WERI-Rb-1 (cell line): Measurements from ENCODE around the gene CACNA2D1.
"Not testable (repeated sequence)": the region's sequence is repeated elsewhere in the genome, so short reads cannot be mapped to it uniquely, and the experiment has no call there.

ENCODE experiments used
- DNase-seq: peaks from one replicate; pipeline ENCODE4 v3.0.0-alpha.2; 2020
- H3K27ac ChIP-seq: fragments of 250-450 bp; sonication (Bioruptor Pico); 2 replicates; pipeline ENCODE4 v1.5.1; 2020; ENCODE audit warnings: mild to moderate bottlenecking, moderate library complexity
- H3K27me3 ChIP-seq: fragments of 250-450 bp; sonication (Bioruptor Pico); 2 replicates; pipeline ENCODE4 v1.5.1; 2021; ENCODE audit warnings: mild to moderate bottlenecking, low read depth, moderate library complexity; ENCODE audit not compliant: insufficient read depth, severe bottlenecking
- H3K36me3 ChIP-seq: fragments of 250-450 bp; sonication (Bioruptor Pico); 2 replicates; pipeline ENCODE4 v1.5.1; 2020; ENCODE audit warnings: mild to moderate bottlenecking, moderate library complexity
- H3K4me3 ChIP-seq: 2 replicates; pipeline ENCODE4 v1.5.1; 2011; ENCODE audit warnings: low read depth, mild to moderate bottlenecking, control low read depth, low read length
- H3K9me3 ChIP-seq: fragments of 250-450 bp; sonication (Bioruptor Pico); 2 replicates; pipeline ENCODE4 v1.5.1; 2021; ENCODE audit warnings: mild to moderate bottlenecking, moderate library complexity; ENCODE audit not compliant: severe bottlenecking
- TF ChIP-seq, protein P1 (sequence below): IDR thresholded peaks from 2 replicates; pipeline ENCODE4 v1.5.1; 2011; ENCODE audit warnings: low read depth, mild to moderate bottlenecking, control low read depth, inconsistent platforms, low read length

CACNA2D1 gene

DNA sequence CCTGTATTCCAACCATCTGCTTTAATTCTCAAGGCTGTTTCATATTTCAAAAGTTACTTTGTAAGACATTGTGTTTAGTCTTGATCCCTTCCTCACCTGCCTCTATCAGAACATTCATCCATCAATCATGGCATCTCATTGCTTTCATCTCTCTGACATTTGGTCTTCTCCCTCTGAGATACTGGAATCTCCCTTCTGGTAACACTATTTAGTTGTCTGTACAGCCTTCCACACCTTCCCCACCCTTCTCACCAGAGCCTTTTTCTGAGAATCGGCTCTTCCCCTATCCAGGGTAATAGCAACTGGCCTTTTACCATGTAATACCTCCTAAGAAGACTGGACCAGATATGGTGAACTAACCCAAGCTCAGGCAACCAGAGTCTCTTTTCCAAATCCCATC lies 10.1 kb downstream of the CACNA2D1 start:
- Histone ChIP-seq H3K4me3 (no peak overlapping the region), H3K36me3 (no peaks in the 10 kb centered on the region; the same call in 1 of the 2 replicates), H3K27ac (no peak overlapping the region), H3K9me3 (no peaks in the 10 kb centered on the region), H3K27me3 (no peaks in the 10 kb centered on the region)
- TF ChIP-seq, protein P1, sequence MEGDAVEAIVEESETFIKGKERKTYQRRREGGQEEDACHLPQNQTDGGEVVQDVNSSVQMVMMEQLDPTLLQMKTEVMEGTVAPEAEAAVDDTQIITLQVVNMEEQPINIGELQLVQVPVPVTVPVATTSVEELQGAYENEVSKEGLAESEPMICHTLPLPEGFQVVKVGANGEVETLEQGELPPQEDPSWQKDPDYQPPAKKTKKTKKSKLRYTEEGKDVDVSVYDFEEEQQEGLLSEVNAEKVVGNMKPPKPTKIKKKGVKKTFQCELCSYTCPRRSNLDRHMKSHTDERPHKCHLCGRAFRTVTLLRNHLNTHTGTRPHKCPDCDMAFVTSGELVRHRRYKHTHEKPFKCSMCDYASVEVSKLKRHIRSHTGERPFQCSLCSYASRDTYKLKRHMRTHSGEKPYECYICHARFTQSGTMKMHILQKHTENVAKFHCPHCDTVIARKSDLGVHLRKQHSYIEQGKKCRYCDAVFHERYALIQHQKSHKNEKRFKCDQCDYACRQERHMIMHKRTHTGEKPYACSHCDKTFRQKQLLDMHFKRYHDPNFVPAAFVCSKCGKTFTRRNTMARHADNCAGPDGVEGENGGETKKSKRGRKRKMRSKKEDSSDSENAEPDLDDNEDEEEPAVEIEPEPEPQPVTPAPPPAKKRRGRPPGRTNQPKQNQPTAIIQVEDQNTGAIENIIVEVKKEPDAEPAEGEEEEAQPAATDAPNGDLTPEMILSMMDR: no peak
- DNase-seq: no peak

DNA sequence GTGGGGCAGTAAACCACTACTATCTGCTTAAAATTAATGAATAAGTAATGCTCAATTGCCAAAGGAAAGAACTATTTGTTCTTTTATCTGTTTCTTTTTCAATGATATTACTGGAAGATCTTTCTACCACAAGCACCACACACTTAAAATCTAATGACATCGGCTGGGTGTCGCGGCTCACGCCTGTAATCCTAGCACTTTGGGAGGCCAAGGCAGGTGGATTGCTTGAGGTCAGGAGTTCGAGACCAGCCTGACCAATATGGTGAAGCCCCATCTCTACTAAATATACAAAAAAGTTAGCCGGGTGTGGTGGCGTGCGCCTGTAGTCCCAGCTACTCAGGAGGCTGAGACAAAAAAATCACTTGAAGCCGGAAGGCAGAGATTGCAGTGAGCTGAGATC lies 10.8 kb downstream of the CACNA2D1 start:
- H3K36me3 ChIP-seq, H3K4me3 ChIP-seq, H3K27ac ChIP-seq, DNase-seq, H3K9me3 ChIP-seq, H3K27me3 ChIP-seq: not testable (repeated sequence)

DNA sequence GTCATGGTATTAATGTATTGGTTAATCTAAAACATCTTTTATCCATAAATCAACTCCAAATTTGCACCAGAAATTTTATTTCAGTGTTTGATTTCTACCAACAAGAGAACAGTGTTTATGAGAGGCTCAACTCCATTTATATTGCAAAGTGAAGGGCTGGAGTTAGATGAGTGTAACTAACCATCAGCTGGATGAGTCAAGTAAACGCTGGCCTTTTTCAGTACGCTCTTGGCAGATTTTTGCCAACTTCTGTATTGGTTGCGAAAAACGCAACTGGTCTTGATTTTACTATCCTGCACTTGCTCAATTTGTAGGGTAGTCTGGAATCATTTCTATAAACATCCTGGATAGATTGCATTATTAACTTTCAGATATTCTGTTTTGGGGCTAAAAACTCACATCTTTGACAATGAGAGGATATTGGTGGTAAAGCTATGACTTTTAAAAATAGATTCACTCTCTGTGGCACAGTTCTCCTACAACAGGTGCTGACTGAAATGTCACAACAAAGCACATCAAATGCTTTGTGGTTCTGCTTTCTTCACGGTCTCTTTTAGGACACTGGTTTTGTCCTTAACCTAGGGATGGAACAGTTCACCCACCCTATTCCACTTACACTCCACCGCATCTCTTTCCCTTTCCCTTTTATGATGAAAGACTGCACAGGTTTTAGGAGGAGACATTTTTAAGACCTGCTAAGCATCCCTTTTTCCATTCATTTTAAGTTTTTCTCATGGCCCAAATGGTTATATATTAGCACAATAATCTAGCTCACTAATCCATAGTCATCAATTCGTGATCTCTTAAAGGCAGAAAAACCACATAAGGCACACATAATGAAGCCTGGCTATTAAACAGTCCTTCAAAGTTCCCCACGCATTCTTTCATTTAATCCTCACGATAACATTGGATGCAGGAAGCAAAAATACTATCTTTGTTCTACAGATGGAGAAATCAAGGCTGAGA lies 12.8 kb downstream of the CACNA2D1 start:
- Histone ChIP-seq H3K27ac (no peak overlapping the region), H3K36me3 (no peaks in the 10 kb centered on the region)
- DNase-seq: no peak

DNA sequence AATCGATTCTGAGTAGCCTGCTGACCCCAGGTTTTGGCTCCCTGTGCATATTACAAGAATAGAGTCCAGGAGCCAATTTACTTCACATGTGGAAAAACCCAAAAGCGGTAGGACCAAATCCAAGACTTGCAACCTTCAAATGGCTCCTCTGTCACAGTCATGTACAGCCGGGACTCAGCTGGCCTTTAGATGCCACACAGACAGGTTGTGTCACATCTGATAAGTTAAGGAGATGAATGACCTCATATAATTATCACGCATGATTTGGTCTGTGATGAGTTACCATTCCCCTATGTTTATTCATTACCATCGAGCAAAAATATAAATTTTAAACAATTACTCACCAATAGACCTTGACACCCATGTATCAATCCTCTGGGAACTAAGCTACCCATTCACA lies 14.2 kb downstream of the CACNA2D1 start:
- TF ChIP-seq, protein P1: no peak
- no peak for DNase-seq
- Histone ChIP-seq H3K36me3 (no peaks in the 10 kb centered on the region), H3K27me3 (no peaks in the 10 kb centered on the region), H3K4me3 (no peak overlapping the region), H3K9me3 (no peaks in the 10 kb centered on the region), H3K27ac (no peak overlapping the region)

More for the DNA sequence above, 12.8 kb downstream of the CACNA2D1 start:
- Histone ChIP-seq H3K4me3 (no peak overlapping the region), H3K27me3 (no peaks in the 10 kb centered on the region), H3K9me3 (no peaks in the 10 kb centered on the region)
- TF ChIP-seq, protein P1: no peak

DNA sequence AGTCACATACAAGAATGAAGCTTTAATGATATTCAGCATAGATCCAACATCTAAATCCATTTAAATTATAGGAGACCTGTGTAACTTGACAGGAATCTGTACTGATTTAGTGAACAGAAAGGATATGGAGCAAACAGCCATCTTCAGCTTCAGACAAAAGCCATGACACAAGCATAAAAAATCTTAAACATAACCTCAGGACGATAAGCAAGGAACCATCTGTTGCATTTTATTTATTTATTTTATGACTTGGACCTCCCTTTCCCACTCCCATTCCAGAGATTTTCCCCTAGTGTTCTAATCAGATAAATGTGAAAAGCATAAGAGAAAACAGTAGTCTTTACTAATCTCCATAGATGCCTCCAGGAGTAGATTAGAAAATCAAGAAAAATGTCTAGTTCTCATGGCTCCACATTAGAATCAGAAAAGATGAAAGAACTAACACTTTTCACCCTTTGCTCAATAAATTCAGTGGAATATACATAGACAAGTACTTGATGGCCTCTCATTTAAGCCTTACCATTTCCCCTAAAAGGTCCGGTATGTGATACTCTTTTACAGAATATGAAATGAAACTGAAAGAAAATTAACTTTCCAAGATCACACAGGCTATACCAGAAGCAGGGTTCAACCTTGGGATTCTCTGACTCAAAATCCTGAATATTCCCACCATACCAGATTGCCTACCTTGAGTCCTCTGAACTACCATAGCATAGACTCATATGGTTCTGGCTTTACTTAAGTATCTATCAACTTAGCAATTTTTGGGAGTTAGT lies 15.2 kb downstream of the CACNA2D1 start:
- DNase-seq: no peak
- Histone ChIP-seq H3K9me3 (no peaks in the 10 kb centered on the region), H3K27ac (no peak overlapping the region), H3K27me3 (no peaks in the 10 kb centered on the region), H3K4me3 (no peak overlapping the region), H3K36me3 (no peaks in the 10 kb centered on the region)
- TF ChIP-seq, protein P1: no peak

DNA sequence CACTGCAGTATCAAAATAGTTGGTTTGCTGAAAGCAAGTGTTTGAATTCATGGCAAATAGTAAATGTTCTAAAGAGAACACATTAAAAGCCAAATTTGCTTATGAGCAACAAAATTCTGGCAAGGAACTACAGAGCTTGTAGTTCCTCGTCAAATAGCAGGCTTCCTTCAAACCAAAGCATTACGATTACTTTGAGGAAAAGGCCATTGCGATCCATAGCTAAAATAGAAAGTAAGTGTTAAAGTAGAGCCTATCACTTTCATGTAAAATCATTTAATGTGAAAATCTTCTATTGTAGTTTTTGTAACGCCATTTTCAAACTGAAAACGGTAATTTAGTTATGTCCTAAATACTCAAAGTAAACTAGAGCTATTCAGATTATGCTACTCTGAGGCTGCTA lies 20.1 kb downstream of the CACNA2D1 start:
- DNase-seq: no peak
- Histone ChIP-seq H3K27ac (no peak overlapping the region), H3K4me3 (no peak overlapping the region), H3K9me3 (no peaks in the 10 kb centered on the region), H3K36me3 (no peaks in the 10 kb centered on the region), H3K27me3 (no peaks in the 10 kb centered on the region)
- TF ChIP-seq, protein P1: no peak
